Measurements from ENCODE around the gene TNFRSF6B.

Gene TNFRSF6B

DNA sequence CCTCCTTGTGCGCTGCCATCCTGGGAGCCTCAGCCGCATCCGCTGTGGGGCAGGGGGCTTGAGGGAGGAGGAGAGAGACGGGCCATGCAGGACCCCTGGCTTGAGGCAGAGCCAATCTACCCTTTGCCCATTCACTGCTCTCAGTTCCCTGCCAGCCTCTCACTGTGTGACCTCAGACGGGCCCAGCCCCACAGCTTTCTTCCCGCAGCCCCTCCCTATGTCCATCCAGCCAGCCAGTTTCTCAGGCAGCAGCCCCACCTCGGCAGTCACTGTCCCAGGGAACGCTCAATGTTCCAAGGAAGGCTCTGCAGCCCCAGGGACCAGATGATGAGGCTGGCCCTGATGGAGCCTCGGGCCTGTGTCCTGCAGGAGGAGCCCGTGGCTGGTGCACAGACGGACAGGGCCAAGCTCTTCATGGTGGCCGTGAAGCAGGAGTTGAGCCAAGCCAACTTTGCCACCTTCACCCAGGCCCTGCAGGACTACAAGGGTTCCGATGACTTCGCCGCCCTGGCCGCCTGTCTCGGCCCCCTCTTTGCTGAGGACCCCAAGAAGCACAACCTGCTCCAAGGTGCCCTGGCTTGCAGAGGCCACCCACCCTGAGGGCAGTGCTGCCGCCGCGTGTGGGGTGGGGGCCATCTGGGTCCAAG lies 3.9 kb upstream of the TNFRSF6B start:
- POLR2A ChIA-PET, result no interaction called here
- CTCF ChIA-PET, result interaction anchor here (0.9 to 1.1 kb wide), 2 partner anchors 16 to 119 kb away, joined by 3 to 4 read pairs; partner anchors contain the start of genes ARFRP1, HELZ2 and ZGPAT
- TF ChIP-seq, protein P1, sequence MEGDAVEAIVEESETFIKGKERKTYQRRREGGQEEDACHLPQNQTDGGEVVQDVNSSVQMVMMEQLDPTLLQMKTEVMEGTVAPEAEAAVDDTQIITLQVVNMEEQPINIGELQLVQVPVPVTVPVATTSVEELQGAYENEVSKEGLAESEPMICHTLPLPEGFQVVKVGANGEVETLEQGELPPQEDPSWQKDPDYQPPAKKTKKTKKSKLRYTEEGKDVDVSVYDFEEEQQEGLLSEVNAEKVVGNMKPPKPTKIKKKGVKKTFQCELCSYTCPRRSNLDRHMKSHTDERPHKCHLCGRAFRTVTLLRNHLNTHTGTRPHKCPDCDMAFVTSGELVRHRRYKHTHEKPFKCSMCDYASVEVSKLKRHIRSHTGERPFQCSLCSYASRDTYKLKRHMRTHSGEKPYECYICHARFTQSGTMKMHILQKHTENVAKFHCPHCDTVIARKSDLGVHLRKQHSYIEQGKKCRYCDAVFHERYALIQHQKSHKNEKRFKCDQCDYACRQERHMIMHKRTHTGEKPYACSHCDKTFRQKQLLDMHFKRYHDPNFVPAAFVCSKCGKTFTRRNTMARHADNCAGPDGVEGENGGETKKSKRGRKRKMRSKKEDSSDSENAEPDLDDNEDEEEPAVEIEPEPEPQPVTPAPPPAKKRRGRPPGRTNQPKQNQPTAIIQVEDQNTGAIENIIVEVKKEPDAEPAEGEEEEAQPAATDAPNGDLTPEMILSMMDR (IDR thresholded peaks at IDR 0.05; ENCODE audit: control extremely low read depth, extremely low read depth, low read depth, missing control alignments), result no peak
- no peak for DNase-seq (ENCODE audit: extremely low spot score)

DNA sequence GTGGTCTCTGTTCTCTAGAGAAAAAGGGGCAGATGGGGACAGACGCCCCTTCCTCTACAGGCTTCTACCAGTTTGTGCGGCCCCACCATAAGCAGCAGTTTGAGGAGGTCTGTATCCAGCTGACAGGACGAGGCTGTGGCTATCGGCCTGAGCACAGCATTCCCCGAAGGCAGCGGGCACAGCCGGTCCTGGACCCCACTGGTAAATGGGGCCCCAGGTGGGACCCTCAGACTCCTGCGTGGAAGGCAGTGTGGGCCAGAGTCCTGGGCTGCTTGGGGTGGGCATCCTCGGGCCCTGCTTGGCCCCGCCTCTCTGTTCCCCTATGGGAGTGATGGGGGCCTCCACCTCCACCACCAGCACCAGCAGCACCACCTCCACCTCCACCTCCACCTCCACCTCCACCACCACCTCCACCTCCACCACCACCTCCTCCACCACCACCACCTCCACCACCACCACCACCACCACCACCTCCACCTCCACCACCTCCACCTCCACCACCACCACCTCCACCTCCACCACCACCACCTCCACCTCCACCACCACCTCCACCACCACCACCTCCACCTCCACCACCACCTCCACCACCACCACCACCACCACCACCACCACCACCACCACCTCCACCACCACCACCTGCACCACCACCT lies 3.2 kb upstream of the TNFRSF6B start:
- CTCF ChIA-PET, result no interaction called here
- POLR2A ChIA-PET, result no interaction called here
- TF ChIP-seq, protein P1 (IDR thresholded peaks at IDR 0.05; ENCODE audit: control extremely low read depth, extremely low read depth, low read depth, missing control alignments), result no peak
- no peak for DNase-seq (ENCODE audit: extremely low spot score)

DNA sequence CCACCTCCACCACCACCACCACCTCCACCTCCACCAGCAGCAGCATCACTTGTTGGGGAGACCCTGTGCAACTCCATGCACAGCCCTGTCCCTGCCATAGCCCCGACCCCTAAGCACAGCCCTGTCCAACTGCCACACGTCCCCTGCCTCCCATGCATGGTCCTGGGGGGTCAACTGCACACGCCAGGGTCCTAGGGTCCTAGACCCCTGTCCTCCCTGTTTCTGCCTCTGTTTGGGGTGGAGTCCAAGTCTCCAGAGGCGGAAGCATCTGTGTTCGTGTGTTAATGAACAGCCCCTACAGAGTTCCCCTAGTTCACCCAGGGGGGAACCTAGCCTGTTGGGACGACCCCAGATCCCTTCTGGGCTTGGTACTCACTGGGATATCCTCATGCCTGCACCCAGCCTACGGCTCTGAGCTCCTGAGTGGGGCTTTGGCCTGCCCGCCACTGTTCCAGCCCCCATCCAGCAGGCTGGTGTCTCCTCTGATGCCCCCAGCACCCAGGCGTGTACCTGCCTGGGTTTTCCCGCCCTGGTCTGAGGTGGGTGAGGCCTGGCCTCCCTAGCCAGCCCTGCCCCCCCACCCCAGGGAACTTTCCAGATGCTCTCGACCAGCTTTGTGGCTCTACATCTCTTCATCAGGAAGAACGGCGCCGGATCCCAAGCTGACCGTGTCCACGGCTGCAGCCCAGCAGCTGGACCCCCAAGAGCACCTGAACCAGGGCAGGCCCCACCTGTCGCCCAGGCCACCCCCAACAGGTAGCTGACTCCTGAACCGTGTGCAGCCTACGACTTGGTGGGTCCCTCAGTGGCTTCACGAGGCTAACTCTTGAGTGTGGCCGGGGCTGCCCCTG lies 2.5 kb upstream of the TNFRSF6B start:
- DNase-seq (ENCODE audit: extremely low spot score), result no peak
- ChIA-PET POLR2A (no interaction called here), CTCF (no interaction called here)
- TF ChIP-seq, protein P1 (IDR thresholded peaks at IDR 0.05; ENCODE audit: control extremely low read depth, extremely low read depth, low read depth, missing control alignments), result no peak

DNA sequence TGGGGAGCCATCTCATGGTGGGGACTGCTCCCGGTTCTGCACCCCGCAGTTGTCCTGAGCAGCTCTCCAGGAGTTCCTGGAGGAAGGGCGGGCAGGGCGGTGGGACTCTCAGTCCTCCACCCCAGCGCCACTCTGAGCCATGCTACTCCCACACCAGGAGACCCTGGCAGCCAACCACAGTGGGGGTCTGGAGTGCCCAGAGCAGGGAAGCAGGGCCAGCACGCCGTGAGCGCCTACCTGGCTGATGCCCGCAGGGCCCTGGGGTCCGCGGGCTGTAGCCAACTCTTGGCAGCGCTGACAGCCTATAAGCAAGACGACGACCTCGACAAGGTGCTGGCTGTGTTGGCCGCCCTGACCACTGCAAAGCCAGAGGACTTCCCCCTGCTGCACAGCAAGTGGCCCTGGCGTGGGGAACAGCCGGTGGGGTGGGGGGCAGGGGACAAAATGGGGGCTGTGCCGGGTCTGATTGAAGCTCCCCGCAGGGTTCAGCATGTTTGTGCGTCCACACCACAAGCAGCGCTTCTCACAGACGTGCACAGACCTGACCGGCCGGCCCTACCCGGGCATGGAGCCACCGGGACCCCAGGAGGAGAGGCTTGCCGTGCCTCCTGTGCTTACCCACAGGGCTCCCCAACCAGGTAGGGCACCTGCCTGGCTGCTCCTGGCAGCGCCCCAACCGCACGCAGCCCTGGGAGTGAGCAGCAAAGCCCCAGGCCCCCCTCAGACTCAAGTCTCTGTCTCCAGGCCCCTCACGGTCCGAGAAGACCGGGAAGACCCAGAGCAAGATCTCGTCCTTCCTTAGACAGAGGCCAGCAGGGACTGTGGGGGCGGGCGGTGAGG lies 1.6 kb upstream of the TNFRSF6B start:
- no peak for DNase-seq (ENCODE audit: extremely low spot score)
- CTCF ChIA-PET, result interaction anchor here (2.2 kb wide), 1 partner anchor 13 kb away, joined by 9 read pairs; the partner anchor contains the start of genes ARFRP1 and ZGPAT
- POLR2A ChIA-PET, result no interaction called here
- TF ChIP-seq, protein P1 (IDR thresholded peaks at IDR 0.05; ENCODE audit: control extremely low read depth, extremely low read depth, low read depth, missing control alignments), result no peak

DNA sequence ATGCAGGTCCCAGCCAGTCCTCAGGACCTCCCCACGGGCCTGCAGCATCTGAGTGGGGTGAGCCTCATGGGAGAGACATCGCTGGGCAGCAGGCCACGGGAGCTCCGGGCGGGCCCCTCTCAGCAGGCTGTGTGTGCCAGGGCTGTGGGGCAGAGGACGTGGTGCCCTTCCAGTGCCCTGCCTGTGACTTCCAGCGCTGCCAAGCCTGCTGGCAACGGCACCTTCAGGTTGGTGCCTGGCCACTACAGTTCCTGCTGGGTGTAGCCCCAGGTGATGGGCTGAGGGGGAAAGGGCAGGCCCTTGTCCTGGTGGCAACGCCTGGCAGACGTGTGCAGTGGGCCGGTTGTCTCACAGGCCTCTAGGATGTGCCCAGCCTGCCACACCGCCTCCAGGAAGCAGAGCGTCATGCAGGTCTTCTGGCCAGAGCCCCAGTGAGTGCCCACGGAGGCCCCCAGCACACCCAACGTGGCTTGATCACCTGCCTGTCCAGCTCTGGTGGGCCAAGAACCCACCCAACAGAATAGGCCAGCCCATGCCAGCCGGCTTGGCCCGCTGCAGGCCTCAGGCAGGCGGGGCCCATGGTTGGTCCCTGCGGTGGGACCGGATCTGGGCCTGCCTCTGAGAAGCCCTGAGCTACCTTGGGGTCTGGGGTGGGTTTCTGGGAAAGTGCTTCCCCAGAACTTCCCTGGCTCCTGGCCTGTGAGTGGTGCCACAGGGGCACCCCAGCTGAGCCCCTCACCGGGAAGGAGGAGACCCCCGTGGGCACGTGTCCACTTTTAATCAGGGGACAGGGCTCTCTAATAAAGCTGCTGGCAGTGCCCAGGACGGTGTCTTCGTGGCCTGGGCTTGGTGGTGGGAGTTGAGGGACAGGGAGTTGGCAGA lies 787 bp upstream of the TNFRSF6B start:
- POLR2A ChIA-PET, result no interaction called here
- CTCF ChIA-PET, result interaction anchor here (2.2 kb wide), 1 partner anchor 12 kb away, joined by 9 read pairs; the partner anchor contains the start of genes ARFRP1 and ZGPAT
- TF ChIP-seq, protein P1 (IDR thresholded peaks at IDR 0.05; ENCODE audit: control extremely low read depth, extremely low read depth, low read depth, missing control alignments), result no peak
- no peak for DNase-seq (ENCODE audit: extremely low spot score)

All from GM10248 (cell line).